IPS DF 6.9 (cell line): ENCODE data around the gene CHADL.
"Not testable (repeated sequence)": the region's sequence is repeated elsewhere in the genome, so short reads cannot be mapped to it uniquely, and the experiment has no call there.

Experiments used
- DNase-seq: peaks from one replicate; pipeline ENCODE4 v3.0.0-alpha.2; 2013; ENCODE audit warnings: low read depth, low spot score
- H3K27ac ChIP-seq: one replicate; pipeline ENCODE4 v1.5.1; 2013; ENCODE audit warnings: low read length, control low read depth
- H3K27me3 ChIP-seq: 2 replicates; pipeline ENCODE4 v1.6.1; 2013; ENCODE audit warnings: mild to moderate bottlenecking, low read length; ENCODE audit not compliant: control insufficient read depth, insufficient read depth
- H3K36me3 ChIP-seq: 2 replicates; pipeline ENCODE4 v1.6.1; 2013; ENCODE audit warnings: low read length; ENCODE audit not compliant: control insufficient read depth, insufficient read depth
- H3K4me1 ChIP-seq: 2 replicates; pipeline ENCODE4 v1.6.1; 2013; ENCODE audit warnings: low read length; ENCODE audit not compliant: control insufficient read depth, insufficient read depth
- H3K4me3 ChIP-seq: 2 replicates; pipeline ENCODE4 v1.5.1; 2013; ENCODE audit warnings: mild to moderate bottlenecking, low read length
- H3K9me3 ChIP-seq: 2 replicates; pipeline ENCODE4 v1.6.1; 2013; ENCODE audit warnings: low read length, inconsistent platforms; ENCODE audit not compliant: control insufficient read depth, insufficient read depth
- WGBS: extraction: QIAGEN DNeasy Blood & Tissue Kit; methylation state at CpG from one replicate; pipeline ENCODE4 v1.1.7; 2013; ENCODE audit warnings: mixed read lengths, missing lambda C conversion rate; ENCODE audit not compliant: insufficient read length, insufficient coverage; 5-methylcytosine and 5-hydroxymethylcytosine counted together

Gene CHADL

GRCh38 chr22:41181349-41182241, 59.1 kb downstream of the CHADL start:
- H3K36me3 ChIP-seq = peaks cover 21% of the 10 kb centered on the region
- no peaks in the 10 kb centered on the region for H3K27me3 ChIP-seq
- no peak for DNase-seq
- WGBS = no CpG with 5 or more reads among the region's 15 CpGs
- no peaks in the 10 kb centered on the region for H3K9me3 ChIP-seq
- H3K4me1 ChIP-seq = peaks cover 2% of the 10 kb centered on the region; the same call in 1 of the 2 replicates
- H3K4me3 ChIP-seq = no peak overlapping the region
- H3K27ac ChIP-seq = no peak overlapping the region

DNA sequence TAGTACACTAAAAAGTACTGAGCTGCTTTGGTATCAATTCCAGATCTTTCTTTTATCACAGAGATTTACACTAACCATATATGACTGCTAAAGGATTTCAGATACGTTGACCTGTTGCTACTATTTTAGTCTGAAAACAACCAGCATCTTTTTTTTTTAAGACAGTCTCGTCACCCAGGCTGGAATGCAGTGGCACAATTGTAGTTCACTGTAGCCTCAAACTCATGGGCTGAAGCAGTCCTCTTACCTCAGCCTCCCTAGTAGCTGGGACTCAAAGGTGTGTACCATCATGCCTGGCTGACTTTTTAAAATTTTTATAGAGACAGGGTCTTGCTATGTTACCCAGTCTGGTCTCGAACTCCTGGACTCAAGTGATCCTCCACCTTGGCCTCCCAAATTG, 59.8 kb downstream of the CHADL start:
- Histone ChIP-seq H3K4me3 (no peak overlapping the region), H3K27ac (no peak overlapping the region), H3K27me3 (no peaks in the 10 kb centered on the region), H3K9me3 (no peaks in the 10 kb centered on the region), H3K4me1 (peaks cover 2% of the 10 kb centered on the region; the same call in 1 of the 2 replicates), H3K36me3 (peaks cover 24% of the 10 kb centered on the region)
- no peak for DNase-seq
- WGBS = no CpG with 5 or more reads among the region's 3 CpGs

GRCh38 chr22:41180362-41180761, 60.4 kb downstream of the CHADL start:
- H3K36me3 ChIP-seq = peaks cover 27% of the 10 kb centered on the region
- H3K27ac ChIP-seq, H3K27me3 ChIP-seq, H3K4me1 ChIP-seq, DNase-seq, H3K4me3 ChIP-seq, H3K9me3 ChIP-seq: not testable (repeated sequence)
- WGBS = no CpG with 5 or more reads among the region's 6 CpGs
